Activated gamma-delta T cell treated with anti-CD3 and anti-CD28 coated beads, Interleukin-2, amount 50 U/mL, for 16 hours (primary cell): Measurements from ENCODE around the gene MGMT.

ENCODE experiments used
- DNase-seq: peaks from one replicate; pipeline ENCODE4 v3.0.0-alpha.2; 2020; ENCODE audit warnings: low read depth

Gene MGMT

DNA sequence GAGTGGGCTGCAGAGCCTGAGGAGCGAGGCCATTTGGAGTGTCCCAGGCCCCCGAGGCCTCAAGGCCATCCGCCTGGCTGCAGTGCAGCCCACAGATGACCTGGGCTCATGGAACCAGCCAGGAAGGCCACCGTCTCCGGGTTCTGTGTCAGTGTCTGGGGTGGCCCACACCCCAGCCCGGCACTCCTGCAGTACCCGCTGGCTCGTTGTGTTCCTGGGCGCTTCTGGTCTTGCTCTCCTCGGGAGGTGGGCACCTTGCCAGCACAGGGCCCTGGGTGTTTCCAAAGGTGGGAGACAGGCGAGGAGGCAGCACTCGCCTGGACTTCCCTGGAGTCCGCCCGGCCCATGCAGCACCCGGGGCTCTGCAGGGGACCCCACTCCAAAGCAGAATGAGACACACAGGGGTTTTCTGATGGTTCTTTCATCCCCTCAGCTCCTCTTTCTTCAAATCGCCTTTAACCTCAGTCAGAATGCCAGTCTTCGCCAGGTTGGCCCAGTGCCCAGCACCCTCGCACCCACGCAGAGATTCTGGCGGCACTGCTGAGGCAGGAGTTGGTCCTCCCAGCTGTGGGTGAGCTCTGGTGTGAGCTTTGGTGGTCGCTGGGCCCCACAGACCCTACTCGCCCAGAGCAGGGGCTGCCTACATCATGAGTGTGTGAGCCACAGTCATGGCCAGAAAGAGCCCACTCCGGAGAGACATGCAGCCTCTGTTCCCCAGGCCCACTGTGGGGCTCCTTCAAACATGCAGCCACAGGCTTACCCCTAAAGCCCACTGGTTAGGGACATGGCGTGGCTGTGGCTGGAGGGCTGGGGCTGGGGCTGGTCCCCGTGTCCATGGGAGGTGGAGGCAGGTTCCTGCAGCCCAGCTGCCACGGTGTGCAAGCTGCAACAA lies 341.3 kb downstream of the MGMT start:
- no peak for DNase-seq

- DNase-seq = no peak
Observed at GRCh38 chr10:129809431-129809830, 342.4 kb downstream of the MGMT start.

DNA sequence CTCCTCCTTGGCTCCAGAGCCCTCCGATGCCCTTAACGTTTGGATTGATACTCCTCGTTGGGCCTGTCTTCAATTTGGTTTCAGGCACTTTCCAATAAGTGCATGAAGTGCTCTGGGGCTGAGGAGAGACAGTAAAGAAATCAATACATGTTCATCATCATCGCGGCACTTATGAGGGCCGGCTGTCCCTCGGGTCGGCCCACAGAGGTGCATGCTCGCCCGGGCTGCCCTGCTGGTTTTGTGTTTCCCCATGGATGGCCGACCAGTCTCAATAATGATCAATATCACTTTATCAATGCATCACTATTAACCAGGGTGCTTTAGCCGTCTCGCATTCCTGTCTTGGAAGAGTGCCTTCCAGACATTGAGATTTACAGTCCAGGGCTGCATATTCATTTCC lies 342.8 kb downstream of the MGMT start:
- no peak for DNase-seq

DNA sequence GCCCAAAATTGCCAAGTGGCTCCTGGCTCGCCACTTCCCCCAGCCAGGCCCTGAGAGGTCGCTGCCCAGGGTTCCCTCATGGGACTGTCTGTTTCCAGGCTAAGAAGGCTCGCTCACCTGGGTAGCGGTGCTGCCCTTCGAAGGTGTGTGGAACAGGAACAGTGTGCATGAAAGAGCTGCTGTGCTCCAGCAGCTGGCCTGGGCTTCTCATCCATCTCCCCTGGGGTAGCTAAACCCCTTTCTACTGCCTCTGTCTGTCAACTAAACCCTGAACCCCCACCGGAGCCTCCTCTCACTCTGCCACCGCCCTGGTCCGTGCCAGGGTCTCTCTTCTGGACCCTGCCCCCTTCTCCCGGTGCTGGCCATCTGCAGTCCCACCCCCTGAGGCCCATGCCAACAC lies 344.2 kb downstream of the MGMT start:
- DNase-seq = no peak

DNA sequence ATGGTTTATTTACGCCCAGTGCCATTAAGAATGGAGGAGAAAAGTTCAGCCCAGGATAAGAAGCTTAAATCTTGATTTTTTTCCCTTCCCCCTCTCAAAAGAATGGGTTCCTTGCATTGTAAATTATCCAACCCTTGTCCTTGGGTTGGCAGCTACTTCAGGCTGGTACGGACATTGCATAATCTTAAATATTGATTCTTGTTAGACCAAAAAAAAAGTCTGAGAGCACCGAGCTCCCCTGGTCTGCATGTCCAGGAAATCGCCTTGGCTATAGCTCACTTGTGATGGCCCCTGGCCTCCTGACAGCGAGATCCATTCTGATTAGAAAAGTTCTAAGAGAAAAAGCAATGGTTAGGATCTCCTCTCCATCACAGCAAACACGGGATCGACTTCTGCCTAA lies 345.4 kb downstream of the MGMT start:
- DNase-seq = no peak

- no peak for DNase-seq
Observed at GRCh38 chr10:129814681-129815646, 347.9 kb downstream of the MGMT start.

- DNase-seq = no peak
Observed at GRCh38 chr10:129815898-129816655, 349.0 kb downstream of the MGMT start.

DNA sequence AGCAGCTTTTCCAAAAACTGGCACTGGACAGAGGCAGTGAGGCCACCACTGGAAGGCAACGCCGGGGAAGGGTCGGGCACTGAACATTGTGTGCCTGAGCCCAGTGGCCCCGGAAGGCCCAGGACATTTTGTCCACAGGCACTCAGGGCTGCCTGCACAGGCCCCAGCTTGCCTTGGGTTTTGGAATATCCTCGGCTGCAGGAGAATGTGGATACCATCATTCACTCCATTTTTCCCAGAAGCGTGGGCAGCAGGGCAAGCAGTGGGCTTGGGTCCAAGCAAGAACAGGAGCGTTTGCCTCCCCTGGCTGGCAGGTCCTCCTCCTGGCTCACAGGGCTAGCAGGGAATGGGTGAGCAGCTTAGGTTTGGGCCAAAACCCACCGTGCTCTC lies 349.6 kb downstream of the MGMT start:
- no peak for DNase-seq
